Dedifferentiated amniotic fluid mesenchymal stem cell (primary cell): ENCODE data around the gene NAMPT.
"Not testable (repeated sequence)": the region's sequence is repeated elsewhere in the genome, so short reads cannot be mapped to it uniquely, and the experiment has no call there.

ENCODE experiments used
- DNase-seq: peaks from one replicate; pipeline ENCODE4 v3.0.0-alpha.2; 2016; ENCODE audit errors: extremely low spot score

NAMPT gene

GRCh38 chr7:106284714-106285050 lies at the start of gene NAMPT:
TSS of gene NAMPT (minus strand) at chr7:106284983. CDS start at chr7:106284884, 99 bp downstream.
- DNase-seq = no peak

GRCh38 chr7:106332201-106332600 lies 47.4 kb upstream of the NAMPT start:
- no peak for DNase-seq

GRCh38 chr7:106331441-106332175 lies 46.8 kb upstream of the NAMPT start:
- DNase-seq = no peak

- DNase-seq = peak; percentile 70
These were observed 45.4 kb upstream of the NAMPT start for GRCh38 chr7:106329971-106330733.

- DNase-seq = no peak
These were observed 44.6 kb upstream of the NAMPT start for GRCh38 chr7:106329408-106329807.

- no peak for DNase-seq
These were observed 43.0 kb upstream of the NAMPT start for GRCh38 chr7:106327538-106328481.

GRCh38 chr7:106326594-106327537 lies 42.1 kb upstream of the NAMPT start:
- DNase-seq = peak; percentile 39

- not testable (repeated sequence) for DNase-seq
These were observed 39.7 kb upstream of the NAMPT start for GRCh38 chr7:106324509-106324908.

GRCh38 chr7:106320254-106320770 lies 35.5 kb upstream of the NAMPT start:
- DNase-seq = not testable (repeated sequence)

GRCh38 chr7:106318482-106318881 lies 33.7 kb upstream of the NAMPT start:
- DNase-seq = no peak

GRCh38 chr7:106317971-106318370 lies 33.2 kb upstream of the NAMPT start:
- DNase-seq = no peak

GRCh38 chr7:106316947-106317346 lies 32.2 kb upstream of the NAMPT start:
- no peak for DNase-seq

GRCh38 chr7:106314875-106315274 lies 30.1 kb upstream of the NAMPT start:
- no peak for DNase-seq

GRCh38 chr7:106313966-106314365 lies 29.2 kb upstream of the NAMPT start:
- DNase-seq = no peak

- DNase-seq = peak; percentile 30
These were observed 28.7 kb upstream of the NAMPT start for GRCh38 chr7:106313456-106313901.

GRCh38 chr7:106312906-106313305 lies 28.1 kb upstream of the NAMPT start:
- no peak for DNase-seq

GRCh38 chr7:106312099-106312871 lies 27.5 kb upstream of the NAMPT start:
- DNase-seq = no peak

GRCh38 chr7:106309362-106309761 lies 24.6 kb upstream of the NAMPT start:
- no peak for DNase-seq

- DNase-seq = no peak
These were observed 21.5 kb upstream of the NAMPT start for GRCh38 chr7:106306256-106306655.

GRCh38 chr7:106305732-106306131 lies 20.9 kb upstream of the NAMPT start:
- no peak for DNase-seq
